HG02798 (cell line): ENCODE measurements around the gene FAM118A.
"Not testable (repeated sequence)": the region's sequence is repeated elsewhere in the genome, so short reads cannot be mapped to it uniquely, and the experiment has no call there.

Source experiments
- ATAC-seq: cut with Tn5 transposase; IDR thresholded peaks from one replicate; pipeline ENCODE4 v1.9.1; 2021; ENCODE audit warnings: mild to moderate bottlenecking; ENCODE audit not compliant: unreplicated experiment, poor library complexity

Gene FAM118A

GRCh38 chr22:45358127-45358526 is 48.4 kb downstream of the FAM118A start:
- ATAC-seq = no peak

DNA sequence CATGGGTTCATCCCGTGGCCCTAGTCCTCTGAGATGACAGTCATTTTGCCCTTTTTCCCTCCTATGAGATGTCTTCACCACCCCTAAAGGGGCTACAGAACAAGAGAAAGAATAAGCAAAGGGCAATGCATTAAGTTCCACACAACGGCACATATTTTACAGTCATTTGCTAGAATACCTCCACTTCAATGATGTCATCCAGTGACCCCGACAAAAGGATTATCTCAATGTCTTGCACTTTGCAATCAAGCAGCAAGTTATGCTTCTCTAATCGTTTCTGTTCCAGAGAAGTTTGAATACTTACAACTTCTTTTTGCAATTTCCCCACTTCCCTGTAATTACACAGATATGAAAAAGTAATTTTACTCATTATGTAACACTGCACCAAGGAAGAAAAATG is 49.9 kb downstream of the FAM118A start:
- no peak for ATAC-seq

- no peak for ATAC-seq
Observed at GRCh38 chr22:45366713-45367112, 57.0 kb downstream of the FAM118A start.

DNA sequence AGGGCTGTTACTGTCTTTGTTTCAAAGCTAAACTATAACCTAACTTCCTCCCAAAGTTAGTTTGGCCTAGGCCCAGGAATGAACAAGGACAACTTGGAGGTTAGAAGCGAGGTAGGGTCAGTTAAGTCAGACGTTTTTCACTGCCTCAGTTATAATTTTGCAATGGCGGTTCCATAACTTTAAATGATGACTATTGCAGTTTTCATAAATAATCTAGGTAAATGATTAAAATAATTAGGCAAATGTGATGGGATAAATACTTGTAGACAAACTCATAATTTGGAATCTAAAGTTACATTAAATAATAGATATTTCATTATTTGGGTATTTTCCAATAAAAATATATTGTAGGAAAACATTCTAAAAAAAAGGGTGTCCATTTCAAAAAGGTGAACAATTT is 63.9 kb downstream of the FAM118A start:
- not testable (repeated sequence) for ATAC-seq

DNA sequence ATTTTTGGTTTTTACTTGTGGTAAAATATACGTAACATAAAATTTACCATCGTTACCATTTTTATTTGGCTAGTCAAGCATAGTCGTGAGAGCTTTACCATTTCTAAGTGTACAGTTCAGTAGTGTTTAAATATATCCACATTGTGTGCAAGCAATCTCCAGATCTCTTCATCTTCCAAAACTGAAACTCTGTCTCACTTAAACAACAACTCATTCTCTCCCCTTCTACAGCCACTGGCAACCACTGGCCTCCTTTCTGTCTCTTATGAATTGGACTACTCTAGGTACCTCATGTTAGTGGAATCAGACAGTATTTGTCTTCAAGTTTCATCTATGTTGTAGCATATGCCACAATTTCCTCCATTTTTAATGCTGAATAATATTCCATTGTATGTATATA is 66.3 kb downstream of the FAM118A start:
- peak; percentile 44 for ATAC-seq

DNA sequence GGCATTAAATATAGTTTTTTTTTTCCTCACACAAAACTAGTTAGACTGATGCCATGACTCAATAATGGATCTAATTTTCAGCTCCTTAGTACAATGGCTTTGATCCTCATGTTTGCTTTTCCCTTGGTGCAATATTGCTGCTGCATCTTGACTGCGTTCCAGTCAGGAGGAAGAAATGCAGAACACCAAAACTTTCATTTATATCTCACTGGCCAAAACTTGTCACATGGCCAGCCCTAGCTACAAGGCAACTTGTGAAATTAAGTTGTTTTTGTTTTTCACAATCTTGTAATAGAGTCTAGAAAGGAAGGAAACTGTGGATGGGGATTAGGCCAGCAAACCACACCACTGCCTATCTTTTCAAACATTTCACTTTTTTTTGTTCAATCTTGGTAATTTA is 67.0 kb downstream of the FAM118A start:
- ATAC-seq = no peak

- ATAC-seq = no peak
Observed at GRCh38 chr22:45381348-45381747, 71.6 kb downstream of the FAM118A start.

- no peak for ATAC-seq
Observed at GRCh38 chr22:45389546-45389945, 79.8 kb downstream of the FAM118A start.
